GM19455 (cell line): Measurements from ENCODE around the gene HABP2.

Experiments
- ATAC-seq: cut with Tn5 transposase; IDR thresholded peaks from one replicate; pipeline ENCODE4 v1.9.1; 2021; ENCODE audit not compliant: unreplicated experiment

The HABP2 gene

GRCh38 chr10:113555751-113556150, 2.9 kb downstream of the HABP2 start:
- no peak for ATAC-seq

GRCh38 chr10:113557424-113557862, 4.6 kb downstream of the HABP2 start:
- ATAC-seq, result no peak

- ATAC-seq, result no peak
These were observed 5.1 kb downstream of the HABP2 start for GRCh38 chr10:113557903-113558321.

- no peak for ATAC-seq
These were observed 7.2 kb downstream of the HABP2 start for GRCh38 chr10:113560071-113560470.

GRCh38 chr10:113561214-113561613, 8.4 kb downstream of the HABP2 start:
- ATAC-seq, result no peak

- no peak for ATAC-seq
These were observed 9.2 kb downstream of the HABP2 start for GRCh38 chr10:113562069-113562468.

GRCh38 chr10:113562704-113563103, 9.9 kb downstream of the HABP2 start:
- no peak for ATAC-seq

GRCh38 chr10:113563306-113564088, 10.6 kb downstream of the HABP2 start:
- peak; percentile 98 for ATAC-seq

- no peak for ATAC-seq
These were observed 12.5 kb downstream of the HABP2 start for GRCh38 chr10:113565364-113565763.

- no peak for ATAC-seq
These were observed 14.0 kb downstream of the HABP2 start for GRCh38 chr10:113566888-113567287.

GRCh38 chr10:113569576-113569975, 16.7 kb downstream of the HABP2 start:
- ATAC-seq, result no peak

GRCh38 chr10:113572520-113573290, 19.9 kb downstream of the HABP2 start:
- ATAC-seq, result no peak

- ATAC-seq, result no peak
These were observed 20.5 kb downstream of the HABP2 start for GRCh38 chr10:113573368-113573767.

- no peak for ATAC-seq
These were observed 24.0 kb downstream of the HABP2 start for GRCh38 chr10:113576852-113577251.

- no peak for ATAC-seq
These were observed 25.9 kb downstream of the HABP2 start for GRCh38 chr10:113578773-113579172.

- no peak for ATAC-seq
These were observed 28.2 kb downstream of the HABP2 start for GRCh38 chr10:113581092-113581491.

GRCh38 chr10:113583571-113583970, 30.7 kb downstream of the HABP2 start:
- no peak for ATAC-seq

GRCh38 chr10:113585949-113586348, 33.1 kb downstream of the HABP2 start:
- no peak for ATAC-seq

- ATAC-seq, result no peak
These were observed 36.4 kb downstream of the HABP2 start for GRCh38 chr10:113589201-113589770.

GRCh38 chr10:113590581-113590980, 37.7 kb downstream of the HABP2 start:
- no peak for ATAC-seq

- ATAC-seq, result no peak
These were observed 39.5 kb downstream of the HABP2 start for GRCh38 chr10:113592380-113592779.

GRCh38 chr10:113594652-113595051, 41.8 kb downstream of the HABP2 start:
- no peak for ATAC-seq
